Eye (tissue), 1 donor: ENCODE data around the gene HPCAL4.

ENCODE experiments used
- DNase-seq: peaks from one replicate; pipeline ENCODE4 v3.0.0-alpha.2; 2015

The HPCAL4 gene

DNA sequence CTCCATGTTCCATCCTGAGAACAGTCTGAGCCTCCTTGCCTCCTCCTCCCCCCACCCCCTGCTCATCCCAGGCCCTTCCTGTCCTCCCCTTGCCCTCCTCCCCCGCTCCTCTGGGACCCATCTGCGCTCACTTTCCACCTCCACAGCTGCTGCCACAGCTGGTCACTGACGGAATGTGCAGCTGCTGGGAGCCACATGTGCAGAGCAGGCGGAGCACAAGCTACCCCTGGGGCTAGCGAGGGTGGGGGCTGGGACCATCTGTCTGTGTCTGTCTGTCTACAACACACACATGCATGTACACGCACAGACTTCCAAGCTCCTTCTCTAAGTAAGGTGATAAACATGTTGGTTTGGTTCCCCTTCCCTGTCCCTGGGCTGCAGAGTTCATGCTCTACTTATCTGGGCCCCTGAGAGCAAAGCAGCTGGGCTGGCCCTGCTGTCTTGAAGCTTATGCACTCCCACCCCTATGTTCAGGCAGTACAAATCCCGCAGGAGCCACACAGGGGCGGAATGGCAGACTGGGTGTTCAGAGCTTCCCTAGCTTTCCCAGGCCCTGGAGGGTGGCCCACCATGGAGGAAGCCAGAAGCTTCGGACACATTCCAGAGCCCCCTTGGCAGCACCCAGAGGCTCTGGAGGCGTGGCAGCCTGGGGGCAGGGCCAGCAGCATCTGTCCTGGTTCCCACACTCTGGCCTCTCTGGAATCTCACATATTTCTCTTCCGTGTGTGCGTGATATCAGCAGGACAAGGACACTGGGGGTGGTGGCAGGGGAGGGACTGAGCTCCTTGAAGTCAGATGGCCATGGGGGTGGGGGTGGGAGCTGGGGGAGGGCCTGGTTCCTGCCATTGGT is 44.8 kb downstream of the HPCAL4 start:
- peak; percentile 93 for DNase-seq

DNA sequence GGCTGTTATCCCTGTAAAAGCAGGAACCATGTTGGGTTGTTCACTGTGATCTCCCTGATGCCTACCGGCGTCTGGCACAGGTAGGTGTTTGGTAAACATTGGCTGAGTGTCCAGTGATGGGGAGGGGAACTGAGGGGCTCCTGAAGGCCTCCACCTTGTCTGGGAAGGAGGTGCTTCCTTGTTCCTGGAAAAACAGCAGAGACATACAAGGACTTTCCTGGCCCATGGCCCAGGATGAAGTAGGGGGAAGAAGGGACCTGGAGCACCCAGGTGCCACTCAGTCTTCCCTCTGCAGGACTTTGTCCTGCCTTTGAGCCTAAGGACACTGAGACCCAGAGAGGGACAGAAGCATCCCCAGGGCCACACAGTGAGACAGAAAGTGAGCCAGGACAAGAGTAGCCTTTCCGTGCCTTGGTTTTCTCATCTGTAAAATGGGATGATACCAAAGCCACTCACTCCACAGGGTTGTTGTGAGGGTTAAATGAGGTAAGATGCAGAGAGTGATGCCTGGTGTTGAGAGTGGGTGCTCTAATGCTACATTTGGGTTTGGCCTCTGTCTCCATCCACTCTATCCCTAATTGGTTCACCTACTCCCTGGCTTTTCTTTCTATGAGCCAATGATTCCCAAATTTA is 45.7 kb downstream of the HPCAL4 start:
- DNase-seq, result no peak

DNA sequence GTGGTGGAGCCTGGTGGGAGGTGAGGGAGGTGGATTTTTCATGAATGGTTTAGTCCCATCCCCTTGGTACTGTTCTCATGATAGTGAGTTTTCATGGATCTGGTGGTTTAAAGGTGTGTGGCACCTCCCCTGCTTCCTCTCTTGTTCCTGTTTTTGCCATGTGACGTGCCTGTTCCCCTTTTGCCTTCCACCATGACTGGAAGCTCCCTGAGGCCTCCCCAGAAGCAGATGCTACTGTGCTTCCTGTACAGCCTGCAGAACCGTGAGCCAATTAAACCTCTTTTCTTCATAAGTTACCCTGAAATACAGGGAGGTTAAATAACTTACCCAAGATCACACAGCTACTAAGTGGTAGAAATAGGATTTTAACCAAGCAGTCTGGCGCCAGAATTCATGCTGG is 47.5 kb downstream of the HPCAL4 start:
- no peak for DNase-seq

DNA sequence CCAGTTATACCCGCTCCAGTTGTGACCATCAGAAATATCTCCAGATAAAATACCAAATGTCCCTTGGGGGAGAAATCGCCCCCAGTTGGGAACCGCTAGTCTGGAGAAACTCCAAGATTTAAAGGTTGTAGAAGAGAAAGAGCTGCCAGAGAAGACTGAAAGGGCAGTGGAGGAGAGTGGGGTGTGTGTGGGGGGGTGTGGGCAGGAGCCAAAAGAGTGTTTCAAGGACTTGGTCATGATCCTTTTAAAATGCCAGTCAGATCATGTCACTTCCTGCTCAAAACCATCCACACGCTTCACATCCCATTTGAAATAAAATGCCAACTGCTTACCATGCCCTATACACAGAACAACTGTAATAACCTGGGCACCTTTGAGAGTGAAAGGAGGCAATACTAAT is 48.4 kb downstream of the HPCAL4 start:
- no peak for DNase-seq

DNA sequence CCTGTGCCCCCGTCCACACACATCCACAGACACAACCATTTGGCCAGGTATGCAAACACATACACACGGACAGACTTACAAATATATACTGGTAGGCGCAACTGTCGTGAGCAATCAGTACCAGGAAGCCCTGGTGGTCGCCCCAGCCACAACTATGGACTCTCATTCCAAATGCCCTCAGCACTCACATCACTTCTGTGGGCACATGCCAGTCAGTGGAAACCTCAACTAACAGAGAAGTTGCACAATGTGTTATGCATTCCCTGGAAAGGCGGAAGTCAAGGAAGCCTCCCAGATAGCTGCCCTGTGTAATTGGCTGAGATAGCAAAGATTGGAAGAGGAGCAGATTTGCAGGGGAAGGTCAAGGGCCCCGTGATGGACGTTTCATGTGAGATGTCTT is 50.4 kb downstream of the HPCAL4 start:
- no peak for DNase-seq

DNA sequence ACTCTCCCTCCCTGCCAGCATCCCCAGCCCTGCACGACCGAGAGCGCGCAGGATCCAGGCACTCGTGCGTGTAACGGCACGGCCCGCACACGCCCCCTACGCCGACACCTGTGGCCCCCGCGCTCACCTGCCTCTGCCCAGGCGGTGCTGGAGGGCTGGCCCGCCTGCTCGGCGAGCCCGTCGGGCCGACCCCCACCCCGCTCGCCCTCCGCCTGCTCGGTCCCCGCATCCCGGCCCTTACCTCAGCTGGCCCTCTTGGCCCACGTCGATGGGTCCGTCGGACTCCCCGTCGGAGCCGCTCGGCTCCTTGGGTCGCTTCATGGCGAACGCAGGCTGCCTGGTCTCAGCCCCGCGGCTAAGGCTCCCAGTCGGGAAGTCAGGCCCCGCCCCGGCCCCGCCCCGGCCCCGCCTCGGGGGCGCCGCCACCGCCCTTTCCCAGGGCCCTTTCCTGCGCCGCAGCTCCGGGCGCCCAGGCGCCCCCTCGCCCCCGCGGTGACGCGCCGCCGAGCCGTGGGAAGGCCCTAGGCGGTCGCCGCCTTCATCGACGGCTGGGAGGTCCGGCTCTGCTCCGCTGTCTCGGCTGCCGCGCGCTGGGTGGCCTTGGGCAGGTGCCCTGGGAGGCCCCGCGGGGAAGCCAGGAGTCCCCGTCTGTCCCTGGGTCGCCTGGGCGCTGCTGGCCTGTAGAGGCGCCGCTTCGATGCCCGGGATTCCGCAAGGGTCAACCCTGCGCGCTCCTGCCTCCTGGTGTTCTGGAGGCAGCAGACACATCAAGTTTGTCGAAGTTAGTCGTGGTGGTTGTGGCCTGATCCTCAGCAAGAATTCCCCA is 51.7 kb downstream of the HPCAL4 start, which contains the start of gene HEYL:
Gene HEYL, minus strand, starts transcription at position 339 of the 826 bp plus-strand sequence. Its CDS starts 18 bp downstream, at position 321.
- peak; percentile 76 for DNase-seq

DNA sequence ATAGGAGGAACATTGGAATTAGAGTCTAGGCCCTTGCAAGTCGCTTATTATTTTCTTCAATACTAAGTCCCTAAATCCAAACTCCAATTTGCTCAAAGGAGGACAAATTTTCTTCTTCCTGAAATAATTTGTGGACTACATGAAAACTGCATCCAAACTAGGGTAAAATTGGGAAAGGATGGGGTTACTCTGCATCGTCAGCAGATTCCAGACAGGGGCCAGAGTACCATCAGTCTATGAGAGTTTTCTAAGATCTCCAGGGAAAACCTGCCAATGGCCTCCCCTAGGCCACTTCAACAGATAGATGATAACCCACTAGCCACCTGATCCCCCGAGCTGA is 52.3 kb downstream of the HPCAL4 start:
- no peak for DNase-seq

DNA sequence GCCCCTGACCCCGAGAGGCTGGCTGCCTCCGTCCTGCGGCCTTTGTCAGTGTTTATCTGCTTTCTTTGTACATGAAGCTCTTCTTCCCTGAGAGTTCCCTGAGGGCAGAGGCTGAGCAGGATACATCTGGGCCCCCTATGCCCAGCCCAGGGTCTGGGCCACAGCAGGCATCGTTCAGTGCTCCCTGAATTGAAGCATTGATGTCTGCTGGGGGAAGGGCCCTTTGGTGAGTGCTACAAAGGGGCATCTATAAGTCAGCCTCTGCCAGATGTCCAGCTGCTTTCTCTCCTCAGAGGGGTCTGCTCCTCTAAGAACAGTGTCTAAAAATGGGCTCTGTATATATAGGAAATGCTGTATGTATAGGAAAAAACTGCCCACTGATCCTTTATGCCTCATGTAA is 53.9 kb downstream of the HPCAL4 start:
- DNase-seq, result peak; percentile 22

DNA sequence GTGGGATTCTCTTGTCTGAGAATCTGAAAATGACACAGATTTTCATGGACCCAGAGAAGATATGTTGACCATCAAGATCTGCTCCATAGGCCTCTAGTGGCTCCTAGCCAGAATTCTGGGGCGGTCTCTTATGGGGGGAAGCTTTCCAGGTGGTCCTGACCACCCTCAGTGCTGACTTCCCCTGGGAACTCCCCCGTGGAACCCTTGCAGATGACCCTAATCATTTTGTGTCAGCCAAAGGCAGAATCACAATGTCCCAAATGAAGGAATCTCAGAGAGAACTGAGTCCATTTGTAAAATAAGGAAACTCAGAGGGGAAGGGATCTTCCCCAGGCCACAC is 55.4 kb downstream of the HPCAL4 start:
- no peak for DNase-seq

DNA sequence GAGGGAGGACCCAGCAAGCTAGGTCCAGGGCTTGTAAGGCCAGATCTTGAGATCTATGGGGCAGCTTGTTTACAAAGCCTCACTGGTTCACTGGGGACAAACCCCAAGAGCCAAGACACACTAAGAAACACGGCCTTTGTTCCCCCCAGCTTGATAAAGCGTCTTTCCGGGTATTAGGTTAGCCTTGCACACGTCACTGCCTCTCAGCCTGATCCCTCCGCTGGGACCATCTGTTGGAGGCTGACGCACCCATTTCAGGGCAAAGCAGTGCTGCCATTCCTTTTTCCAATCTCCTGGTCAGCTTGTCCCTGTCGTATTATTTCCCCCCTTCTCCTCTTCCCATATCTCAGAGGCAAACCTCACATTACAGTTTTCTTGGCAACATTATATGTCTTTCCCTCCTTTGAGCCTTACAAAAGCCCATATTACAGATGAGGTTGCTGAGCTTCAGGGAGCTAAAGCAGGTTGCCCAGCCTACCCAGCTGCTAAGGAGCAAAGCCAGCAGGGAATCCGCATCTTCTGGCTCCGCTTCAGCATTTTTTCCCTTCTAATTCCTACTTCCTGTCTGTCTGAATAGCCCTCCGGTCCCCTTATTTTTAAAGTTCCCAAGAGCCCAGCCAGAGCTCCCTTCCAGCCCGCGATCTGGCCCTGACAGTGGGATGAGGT is 55.9 kb downstream of the HPCAL4 start:
- DNase-seq, result peak; percentile 46

DNA sequence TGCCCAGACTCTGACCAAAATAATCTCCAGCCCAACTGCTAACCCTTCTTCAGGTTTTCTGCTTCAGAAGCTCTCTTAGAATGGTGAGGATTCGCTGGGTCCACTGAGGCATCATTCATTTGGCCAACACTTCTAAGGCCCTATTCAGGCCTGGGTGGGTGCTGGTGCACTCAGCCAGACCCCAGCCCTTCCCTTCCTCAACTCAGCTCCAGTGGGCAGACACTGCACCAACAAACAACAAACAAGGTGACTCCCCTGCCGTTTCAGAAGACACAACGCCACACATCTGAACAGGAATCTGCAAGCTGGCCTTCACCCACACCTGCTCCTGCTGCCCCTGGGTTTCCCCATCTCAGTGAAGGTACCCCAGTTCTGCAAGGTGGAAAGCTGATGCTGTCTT is 57.8 kb downstream of the HPCAL4 start:
- DNase-seq, result no peak

DNA sequence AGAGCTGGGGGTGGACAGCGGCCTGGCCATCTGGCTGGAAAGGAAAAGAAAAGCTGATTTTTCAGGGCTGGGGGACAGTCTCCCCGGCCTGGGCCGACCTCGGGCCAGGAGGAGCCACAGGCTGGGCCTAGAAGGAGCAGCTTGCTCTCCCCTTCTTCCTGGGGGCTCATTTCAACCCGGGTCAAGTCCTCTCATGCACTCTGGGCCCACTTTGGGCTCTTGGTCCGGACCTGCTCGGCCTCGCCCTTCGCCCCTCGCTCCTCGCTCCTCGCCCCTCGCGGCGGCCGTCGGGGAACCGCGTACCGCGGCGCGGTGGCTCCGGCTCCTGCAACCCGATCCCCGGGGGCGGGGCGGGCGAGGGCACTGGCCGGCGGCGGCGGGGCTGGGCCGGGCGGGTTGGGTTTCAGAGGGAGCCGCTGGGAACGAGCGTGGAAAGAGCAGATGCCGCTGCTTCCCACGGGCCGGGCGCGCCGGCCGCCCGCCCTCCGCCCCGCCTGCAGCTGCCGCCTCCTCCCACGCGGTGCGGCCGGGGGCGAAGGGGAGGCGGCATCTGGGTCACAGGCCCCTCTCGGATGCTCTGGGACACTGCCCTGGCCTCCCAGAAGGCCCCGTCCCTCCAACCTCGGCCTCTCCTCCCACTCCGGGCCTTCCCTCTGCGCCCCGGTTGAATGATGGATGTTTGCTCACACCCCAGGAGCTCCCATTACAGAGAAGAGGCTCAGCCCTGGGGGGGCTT is 58.4 kb downstream of the HPCAL4 start:
- peak; percentile 82 for DNase-seq

DNA sequence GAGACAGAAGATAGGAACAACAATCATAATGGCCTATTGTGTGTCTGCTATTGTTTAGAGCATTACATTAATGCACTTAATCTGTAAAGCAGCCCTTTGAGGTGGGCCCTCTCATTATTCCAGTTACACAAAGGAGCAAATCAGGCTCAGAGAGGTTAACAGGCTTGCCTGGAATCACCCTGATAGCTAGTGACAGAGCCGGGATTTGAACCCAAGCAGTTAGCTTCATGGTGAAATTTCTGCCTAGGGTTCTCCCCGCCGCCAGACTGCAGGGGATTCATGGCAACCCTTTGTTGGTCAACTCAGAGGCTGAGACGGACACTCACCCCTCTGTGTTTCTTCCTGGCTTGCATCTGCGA is 58.9 kb downstream of the HPCAL4 start:
- DNase-seq, result peak; percentile 74

DNA sequence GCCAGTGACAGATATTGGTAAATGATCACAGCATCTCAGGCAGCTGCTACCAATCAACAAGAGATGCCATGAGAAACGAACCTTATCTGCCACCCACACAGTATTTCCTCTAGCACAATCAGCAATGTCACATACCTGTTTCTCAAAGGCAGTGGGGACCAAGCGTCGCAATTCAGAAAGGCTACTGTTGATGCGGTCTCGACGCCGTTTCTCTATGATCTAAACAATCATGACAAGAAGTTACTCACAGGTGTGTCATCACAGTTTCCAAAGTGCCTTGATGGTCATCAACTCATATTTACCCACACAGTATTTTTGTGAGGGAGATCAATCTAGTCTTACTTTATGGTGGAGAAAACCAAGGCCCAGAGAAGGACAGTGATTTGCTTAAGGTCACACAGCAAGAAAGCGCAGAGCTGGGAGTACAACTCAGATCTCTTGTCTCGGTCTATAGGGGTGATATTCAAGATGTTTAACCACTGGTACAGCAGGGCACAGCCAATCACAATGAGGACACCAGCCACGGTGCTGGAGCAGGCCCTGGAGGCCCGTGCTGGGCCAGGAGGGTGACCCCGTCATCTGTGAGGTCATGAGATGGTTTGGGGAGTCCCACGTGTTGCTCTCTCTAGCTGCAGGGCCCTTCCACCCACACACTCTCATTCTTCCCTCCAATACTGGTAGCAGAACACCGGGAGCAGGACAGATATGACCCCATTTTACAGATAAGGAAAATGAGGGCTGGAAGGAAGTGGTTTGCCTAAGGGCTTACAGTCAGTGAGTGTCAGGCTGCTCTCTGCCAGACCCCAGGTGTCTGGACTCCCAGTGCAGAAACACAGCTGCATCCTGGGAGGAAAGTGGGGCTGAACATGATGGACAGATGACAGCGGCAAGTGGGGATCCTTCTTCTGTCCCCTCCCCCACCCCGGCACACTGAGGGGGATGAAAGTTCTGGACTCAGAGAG is 59.6 kb downstream of the HPCAL4 start:
- no peak for DNase-seq

DNA sequence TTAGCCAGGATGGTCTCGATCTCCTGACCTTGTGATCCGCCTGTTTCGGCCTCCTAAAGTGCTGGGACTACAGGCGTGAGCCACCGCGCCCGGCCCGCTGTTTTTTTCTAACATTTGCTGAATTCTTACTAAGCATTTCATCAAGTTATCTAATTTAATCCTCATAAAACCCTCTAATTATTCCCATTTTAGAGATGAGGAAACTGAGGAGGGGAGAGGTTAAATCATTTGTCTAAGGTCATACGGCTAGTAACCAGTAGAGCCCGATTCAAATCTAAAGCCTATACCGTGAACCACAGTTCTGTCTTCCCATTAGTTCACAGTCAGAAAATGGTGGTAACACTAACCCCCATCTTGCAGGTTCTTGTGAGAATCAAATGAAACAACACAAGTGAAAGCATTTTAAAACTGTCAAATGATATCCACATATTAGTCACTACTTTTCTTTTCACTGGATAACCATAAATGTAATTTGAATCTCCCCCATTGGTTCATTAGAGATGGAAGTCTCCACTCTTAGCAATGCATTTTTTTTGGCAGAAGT is 62.4 kb downstream of the HPCAL4 start:
- no peak for DNase-seq
